Measurements from ENCODE around the gene UBL4B.

- TF ChIP-seq, protein P1, sequence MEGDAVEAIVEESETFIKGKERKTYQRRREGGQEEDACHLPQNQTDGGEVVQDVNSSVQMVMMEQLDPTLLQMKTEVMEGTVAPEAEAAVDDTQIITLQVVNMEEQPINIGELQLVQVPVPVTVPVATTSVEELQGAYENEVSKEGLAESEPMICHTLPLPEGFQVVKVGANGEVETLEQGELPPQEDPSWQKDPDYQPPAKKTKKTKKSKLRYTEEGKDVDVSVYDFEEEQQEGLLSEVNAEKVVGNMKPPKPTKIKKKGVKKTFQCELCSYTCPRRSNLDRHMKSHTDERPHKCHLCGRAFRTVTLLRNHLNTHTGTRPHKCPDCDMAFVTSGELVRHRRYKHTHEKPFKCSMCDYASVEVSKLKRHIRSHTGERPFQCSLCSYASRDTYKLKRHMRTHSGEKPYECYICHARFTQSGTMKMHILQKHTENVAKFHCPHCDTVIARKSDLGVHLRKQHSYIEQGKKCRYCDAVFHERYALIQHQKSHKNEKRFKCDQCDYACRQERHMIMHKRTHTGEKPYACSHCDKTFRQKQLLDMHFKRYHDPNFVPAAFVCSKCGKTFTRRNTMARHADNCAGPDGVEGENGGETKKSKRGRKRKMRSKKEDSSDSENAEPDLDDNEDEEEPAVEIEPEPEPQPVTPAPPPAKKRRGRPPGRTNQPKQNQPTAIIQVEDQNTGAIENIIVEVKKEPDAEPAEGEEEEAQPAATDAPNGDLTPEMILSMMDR (IDR thresholded peaks at IDR 0.05): no peak
- TF ChIP-seq POLR2A (IDR thresholded peaks at IDR 0.05): no peak
- no peak for TF ChIP-seq EP300 (IDR thresholded peaks at IDR 0.05)
These were observed 6.6 kb downstream of the UBL4B start for GRCh38 chr1:110118636-110119396.

Data from ovary (tissue), 3 donors.